H1 (cell line): ENCODE results near the gene ARID1B. TPM values are rescaled to one million over a fixed set of nuclear protein-coding genes. Genes with fewer than 3 reads are reported as not detected.

ENCODE experiments used
- CTCF ChIA-PET: fragments of 300-600 bp; sonication (Branson Sonifier 250); formaldehyde crosslinking; loops from one replicate; lab custom pipeline; 2021; ENCODE audit not compliant: partially characterized antibody; lab: Charles Lee
- POLR2A ChIA-PET: fragments of 300-600 bp; sonication (Branson Sonifier 250); formaldehyde crosslinking; loops from one replicate; lab custom pipeline; 2021; ENCODE audit warnings: inconsistent platforms; ENCODE audit not compliant: partially characterized antibody; lab: Charles Lee
- DNase-seq, 2 experiments: peaks; one replicate each; pipeline versions ENCODE4 v3.0.0 to v3.0.0-alpha.2; 2010 to 2022; ENCODE audit warnings: low spot score in 2 of 2, low read depth in 1 of 2, mixed read lengths in 1 of 2
- FAIRE-seq: peaks from 2 replicates; lab custom pipeline; 2011; peaks lifted over from hg19 to GRCh38; lab: Jason Lieb, UNC
- H2AFZ ChIP-seq: 2 replicates; pipeline ENCODE4 v1.8.1; 2012; ENCODE audit warnings: low read length, inconsistent platforms
- H2AK5ac ChIP-seq: 2 replicates; pipeline ENCODE4 v1.6.1; 2013; ENCODE audit warnings: low read depth, low read length
- H2BK120ac ChIP-seq: replicated peaks from 2 replicates; pipeline ENCODE3; 2013; ENCODE audit warnings: low read depth, low read length, inconsistent platforms
- H2BK12ac ChIP-seq: 2 replicates; pipeline ENCODE4 v1.6.1; 2013; ENCODE audit warnings: low read depth, low read length
- H2BK15ac ChIP-seq: 2 replicates; pipeline ENCODE4 v1.6.1; 2013; ENCODE audit warnings: low read length
- H2BK20ac ChIP-seq: 2 replicates; pipeline ENCODE4 v1.6.1; 2013; ENCODE audit warnings: low read length
- H2BK5ac ChIP-seq: 2 replicates; pipeline ENCODE4 v1.6.1; 2013; ENCODE audit warnings: low read depth, low read length
- H3K14ac ChIP-seq: 2 replicates; pipeline ENCODE4 v1.6.1; 2013; ENCODE audit warnings: inconsistent platforms; ENCODE audit not compliant: insufficient read length
- H3K18ac ChIP-seq: 2 replicates; pipeline ENCODE4 v1.6.1; 2013; ENCODE audit warnings: low read length; ENCODE audit errors: extremely low read depth
- H3K23ac ChIP-seq: 2 replicates; pipeline ENCODE4 v1.6.1; 2013; ENCODE audit warnings: inconsistent platforms; ENCODE audit not compliant: insufficient read length
- H3K23me2 ChIP-seq: 2 replicates; pipeline ENCODE4 v1.6.1; 2013; ENCODE audit warnings: low read depth, low read length
- H3K27ac ChIP-seq: 2 replicates; pipeline ENCODE4 v1.6.1; 2011; ENCODE audit warnings: low read depth, low read length, inconsistent platforms
- H3K27me3 ChIP-seq, 4 experiments: replicated peaks in 1 of 4; 1 replicate in 1 of 4; 2 replicates in 3 of 4; pipeline versions ENCODE4 v1.6.1 to v1.8.1; 2011 to 2013; ENCODE audit warnings: low read length in 3 of 4, mild to moderate bottlenecking in 3 of 4, inconsistent platforms in 2 of 4, mixed read lengths in 2 of 4, moderate library complexity in 1 of 4; ENCODE audit not compliant: control insufficient read depth in 3 of 4, insufficient read depth in 3 of 4; ENCODE audit errors: extremely low read depth in 1 of 4
- H3K36me3 ChIP-seq, 4 experiments: 2 replicates each; pipeline versions ENCODE4 v1.6.1 to v1.8.1; 2011 to 2013; ENCODE audit warnings: mild to moderate bottlenecking in 4 of 4, low read length in 3 of 4, moderate library complexity in 2 of 4, control low read depth in 1 of 4, inconsistent platforms in 1 of 4; ENCODE audit not compliant: insufficient read depth in 4 of 4, control insufficient read depth in 2 of 4
- H3K4ac ChIP-seq: replicated peaks from 2 replicates; pipeline ENCODE3; 2013; ENCODE audit warnings: low read length, low read depth, mixed read lengths, inconsistent platforms; ENCODE audit not compliant: insufficient read length
- H3K4me1 ChIP-seq, 4 experiments: replicated peaks in 1 of 4; 1 replicate in 1 of 4; 2 replicates in 3 of 4; pipeline versions ENCODE4 v1.6.1 to v1.8.1; 2011 to 2013; ENCODE audit warnings: low read length in 3 of 4, inconsistent platforms in 2 of 4, mixed read lengths in 1 of 4; ENCODE audit not compliant: insufficient read depth in 4 of 4, control insufficient read depth in 3 of 4
- H3K4me2 ChIP-seq, 2 experiments: 2 replicates each; pipeline versions ENCODE4 v1.6.1 to v1.8.1; 2011 to 2013; ENCODE audit warnings: low read depth in 2 of 2, low read length in 2 of 2, control low read depth in 1 of 2, inconsistent platforms in 1 of 2, mild to moderate bottlenecking in 1 of 2; ENCODE audit not compliant: insufficient read depth in 1 of 2
- H3K4me3 ChIP-seq, 4 experiments: fragments of 200-600, 300-600 bp in 1 of 4; sonication (generic), shearing (Covaris generic), sonication (Bioruptor Twin) in 1 of 4; 2 replicates each; pipeline versions ENCODE4 v1.5.1 to v1.8.1; 2011 to 2016; ENCODE audit warnings: low read length in 4 of 4, low read depth in 3 of 4, control low read depth in 2 of 4, inconsistent platforms in 2 of 4, mild to moderate bottlenecking in 2 of 4, mixed read lengths in 1 of 4, moderate library complexity in 1 of 4; ENCODE audit not compliant: insufficient read depth in 2 of 4; ENCODE audit errors: extremely low read depth in 1 of 4
- H3K56ac ChIP-seq: replicated peaks from 2 replicates; pipeline ENCODE3; 2013; ENCODE audit warnings: low read depth, mild to moderate bottlenecking, mixed read lengths, low read length, inconsistent platforms; ENCODE audit not compliant: insufficient read length
- H3K79me1 ChIP-seq: 2 replicates; pipeline ENCODE4 v1.6.1; 2013; ENCODE audit warnings: low read depth, low read length, control low read depth
- H3K79me2 ChIP-seq, 2 experiments: 2 replicates each; pipeline versions ENCODE4 v1.6.1 to v1.8.1; 2012 to 2013; ENCODE audit warnings: low read length in 2 of 2, mild to moderate bottlenecking in 2 of 2, inconsistent platforms in 1 of 2; ENCODE audit not compliant: insufficient read depth in 2 of 2, control insufficient read depth in 1 of 2
- H3K9ac ChIP-seq, 4 experiments: replicated peaks in 1 of 4; 1 replicate in 1 of 4; 2 replicates in 3 of 4; pipeline versions ENCODE4 v1.6.1 to v1.8.1; 2011 to 2013; ENCODE audit warnings: low read depth in 3 of 4, low read length in 3 of 4, control low read depth in 2 of 4, mild to moderate bottlenecking in 2 of 4, moderate library complexity in 2 of 4, inconsistent platforms in 1 of 4; ENCODE audit errors: extremely low read depth in 1 of 4
- H3K9me3 ChIP-seq, 2 experiments: 2 replicates each; pipeline versions ENCODE4 v1.6.1 to v1.8.1; 2012 to 2013; ENCODE audit warnings: mild to moderate bottlenecking in 2 of 2, moderate library complexity in 2 of 2, control low read depth in 1 of 2, inconsistent platforms in 1 of 2, low read depth in 1 of 2, low read length in 1 of 2, mixed read lengths in 1 of 2; ENCODE audit not compliant: insufficient read depth in 2 of 2
- H4K20me1 ChIP-seq, 2 experiments: replicated peaks in 1 of 2; 2 replicates each; pipeline versions ENCODE3 to v1.8.1; 2011 to 2013; ENCODE audit warnings: inconsistent platforms in 2 of 2, low read length in 2 of 2, mild to moderate bottlenecking in 1 of 2; ENCODE audit not compliant: insufficient read depth in 2 of 2, control insufficient read depth in 1 of 2
- H4K5ac ChIP-seq: 2 replicates; pipeline ENCODE4 v1.6.1; 2013; ENCODE audit warnings: low read length, low read depth, mixed read lengths, inconsistent platforms; ENCODE audit not compliant: insufficient read length
- H4K8ac ChIP-seq: 2 replicates; pipeline ENCODE4 v1.8.0; 2013; ENCODE audit warnings: mild to moderate bottlenecking, moderate library complexity, low read length, inconsistent platforms; ENCODE audit not compliant: insufficient read depth; ENCODE audit errors: extremely low read depth
- H4K91ac ChIP-seq: replicated peaks from 2 replicates; pipeline ENCODE3; 2013; ENCODE audit warnings: low read length, mixed read lengths, inconsistent platforms; ENCODE audit not compliant: insufficient read length
- CBX5 ChIP-seq: fragments of 300-800, 300-1000 bp; sonication (generic); IDR thresholded peaks from 2 replicates; pipeline ENCODE4 v1.7.1; 2016; ENCODE audit warnings: antibody characterized with exemption, low read length, low read depth
- CBX8 ChIP-seq: fragments of 300-800, 300-1000 bp; sonication (generic); IDR thresholded peaks from 2 replicates; pipeline ENCODE4 v1.7.1; 2016; ENCODE audit warnings: low read depth, low read length, borderline replicate concordance
- CHD2 ChIP-seq: IDR thresholded peaks from 2 replicates; pipeline ENCODE4 v1.6.1; 2012; ENCODE audit warnings: low read length, improper control_type of control experiment
- GABPA ChIP-seq: IDR thresholded peaks from 2 replicates; pipeline ENCODE4 v1.6.1; 2011; ENCODE audit warnings: mild to moderate bottlenecking, low read length, moderate library complexity, borderline replicate concordance; ENCODE audit not compliant: insufficient read depth
- MAFK ChIP-seq: IDR thresholded peaks from 2 replicates; pipeline ENCODE4 v1.6.1; 2012; ENCODE audit warnings: low read depth, mild to moderate bottlenecking, improper control_type of control experiment, low read length
- NRF1 ChIP-seq: IDR thresholded peaks from 2 replicates; pipeline ENCODE4 v1.6.1; 2011; ENCODE audit warnings: mild to moderate bottlenecking, low read depth, low read length, improper control_type of control experiment
- RAD21 ChIP-seq, 2 experiments: IDR thresholded peaks in 1 of 2; conservative IDR thresholded peaks in 1 of 2; 2 replicates each; pipeline ENCODE4 v1.6.1; 2011; ENCODE audit warnings: low read depth in 2 of 2, low read length in 2 of 2, improper control_type of control experiment in 1 of 2, inconsistent platforms in 1 of 2, mild to moderate bottlenecking in 1 of 2, moderate library complexity in 1 of 2
- RBBP5 ChIP-seq: IDR thresholded peaks from 2 replicates; pipeline ENCODE4 v1.7.1; 2012; ENCODE audit warnings: low read depth, mild to moderate bottlenecking, inconsistent platforms, low read length, moderate library complexity, borderline replicate concordance
- RXRA ChIP-seq: IDR thresholded peaks from 2 replicates; pipeline ENCODE4 v1.6.1; 2011; ENCODE audit warnings: low read depth, mild to moderate bottlenecking, low read length, moderate library complexity; ENCODE audit not compliant: insufficient read depth
- SIN3A ChIP-seq, 2 experiments: IDR thresholded peaks in 1 of 2; conservative IDR thresholded peaks in 1 of 2; 2 replicates each; pipeline ENCODE4 v1.6.1; 2011 to 2012; ENCODE audit warnings: low read length in 2 of 2, improper control_type of control experiment in 1 of 2, low read depth in 1 of 2, mild to moderate bottlenecking in 1 of 2
- TAF1 ChIP-seq: IDR thresholded peaks from 2 replicates; pipeline ENCODE4 v1.6.1; 2011; ENCODE audit warnings: mild to moderate bottlenecking, low read depth, low read length
- TAF7 ChIP-seq: optimal IDR thresholded peaks from 2 replicates; pipeline ENCODE3; 2011; ENCODE audit warnings: low read depth, mild to moderate bottlenecking, inconsistent platforms, low read length, moderate library complexity, borderline replicate concordance
- TCF12 ChIP-seq: IDR thresholded peaks from 2 replicates; pipeline ENCODE4 v1.6.1; 2011; ENCODE audit warnings: low read depth, mild to moderate bottlenecking, low read length
- TEAD4 ChIP-seq: IDR thresholded peaks from 2 replicates; pipeline ENCODE4 v1.6.1; 2012; ENCODE audit warnings: low read depth, low read length, inconsistent platforms, mixed read lengths
- WGBS, 2 experiments: shearing (Covaris generic) in 1 of 2; methylation state at CpG; one replicate each; pipeline versions ENCODE4 v1.1.6 to v1.1.7; 2013 to 2015; ENCODE audit warnings: low lambda C conversion rate in 2 of 2, mixed read lengths in 2 of 2, inconsistent platforms in 1 of 2, low coverage in 1 of 2, missing lambda C conversion rate in 1 of 2; ENCODE audit not compliant: insufficient replicate concordance in 2 of 2, insufficient coverage in 1 of 2, insufficient read length in 1 of 2; ENCODE audit errors: extremely low coverage in 1 of 2, missing lambda C conversion rate in 1 of 2; 5-methylcytosine and 5-hydroxymethylcytosine counted together
- polyA plus RNA-seq, 7 experiments: library from polyadenylated mRNA; depleted of rRNA in 3 of 7; stranded (reverse) in 5 of 7; unstranded in 2 of 7; fragments of >200 nt in 5 of 7; fragments of 200-250 nt in 2 of 7; gene quantifications; 1 replicate in 5 of 7; 2 replicates in 1 of 7; 4 replicates in 1 of 7; pipeline versions ENCODE4 v1.2.1 to v1.2.3, GENCODE V29; 2011 to 2013; ENCODE audit warnings: missing spikeins in 2 of 7, mixed read lengths in 2 of 7
- total RNA-seq: library from RNA; stranded (reverse); fragmentation: NEBNext Ultra II Directional; extraction: Animal tissue kit (Norgen Biotek cat#: 25700); gene quantifications from 2 replicates; pipeline ENCODE4 v1.2.1, GENCODE V29; 2021

The ARID1B gene
- total and polyA plus RNA-seq, 2 of the 8 experiments (the other 6 are each of a cell fraction or from before 2014, with no cell fraction given): 24.3 to 70.3 TPM

DNA sequence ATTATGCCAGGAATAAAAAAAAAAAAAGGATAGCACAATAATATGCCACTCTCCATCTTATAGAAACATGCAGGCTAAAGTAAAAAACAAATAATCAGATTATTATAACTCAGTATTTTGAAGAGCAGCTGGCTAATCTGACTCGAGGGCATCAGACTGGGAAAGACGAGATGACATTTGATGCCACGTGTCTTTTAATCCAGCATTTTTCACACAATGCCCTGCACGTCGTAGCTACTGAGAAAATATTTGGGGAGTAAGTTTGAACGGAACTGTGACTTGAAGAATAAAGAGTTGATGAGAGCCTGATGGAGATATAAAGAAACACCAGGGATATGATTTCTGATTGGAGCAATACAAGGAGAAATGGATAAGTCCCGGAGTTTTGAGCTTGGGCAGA is 237.7 kb downstream of the ARID1B start:
- Histone ChIP-seq H3K56ac (no peak overlapping the region), H3K23me2 (no peaks in the 10 kb centered on the region), H3K9ac (no peak overlapping the region), H4K5ac (no peak overlapping the region), H2BK20ac (no peak overlapping the region), H3K79me2 (peaks cover 0 to 96% of the 10 kb centered on the region in 2 experiments; a peak in 3 of 4 replicates), H3K14ac (no peak overlapping the region), H4K91ac (no peak overlapping the region), H3K27me3 (peaks cover 0 to 3% (median 0%) of the 10 kb centered on the region in 4 experiments; a peak in 1 of 7 replicates), H2BK12ac (no peak overlapping the region), H3K36me3 (no peaks in the 10 kb centered on the region), H2AFZ (no peak overlapping the region), H3K23ac (no peak overlapping the region), H3K4me2 (no peak overlapping the region), H3K79me1 (0 out of 2 replicates have a peak, but pooled peaks cover 4% of the 10 kb centered on the region), H3K4ac (no peak overlapping the region), H2AK5ac (no peak overlapping the region), H3K18ac (no peak overlapping the region), H3K27ac (no peak overlapping the region), H4K8ac (no peak overlapping the region), H3K9me3 (no peaks in the 10 kb centered on the region), H2BK5ac (no peak overlapping the region), H2BK120ac (no peak overlapping the region), H4K20me1 (peaks cover 0 to 3% of the 10 kb centered on the region in 2 experiments), H3K4me3 (no peak overlapping the region), H2BK15ac (no peak overlapping the region), H3K4me1 (peaks cover 0 to 15% (median 7%) of the 10 kb centered on the region in 4 experiments; a peak in 4 of 7 replicates)
- DNase-seq (no peak), FAIRE-seq (no peak)
- 79% methylated on average over 7 of the region's 7 CpGs; no CpG with 5 or more reads in 1 of the 2 experiments for WGBS, 2 experiments
- ChIA-PET CTCF (interaction anchor here (0.6 to 1.3 kb wide), 4 partner anchors 16 to 227 kb away, joined by 3 read pairs; no protein-coding TSS in a partner anchor), POLR2A (no interaction called here)
- TF ChIP-seq TCF12: no peak
- TF ChIP-seq CBX8: no peak
- TF ChIP-seq MAFK: no peak
- TF ChIP-seq TAF7: no peak
- TF ChIP-seq RXRA: no peak
- TF ChIP-seq GABPA: no peak
- no peak for TF ChIP-seq TEAD4
- no peak for TF ChIP-seq CHD2
- TF ChIP-seq SIN3A (conservative IDR thresholded peaks at IDR 0.05 in 1 of 2, IDR thresholded peaks at IDR 0.05 in 1 of 2; ENCODE audit: low read depth in 1 of 2, low read length in 2 of 2): no peak
- TF ChIP-seq RAD21 (IDR thresholded peaks at IDR 0.05 in 1 of 2, conservative IDR thresholded peaks at IDR 0.05 in 1 of 2; ENCODE audit: low read depth in 2 of 2, low read length in 2 of 2): no peak
- no peak for TF ChIP-seq CBX5
- TF ChIP-seq NRF1: no peak
- TF ChIP-seq TAF1: no peak
- TF ChIP-seq RBBP5: no peak
